Activated naive CD4-positive, alpha-beta T cell treated with anti-CD3 and anti-CD28 coated beads, Interleukin-2, amount 50 U/mL, for 72 hours (primary cell): Measurements from ENCODE around the gene LIX1L. TPM values are rescaled to one million over a fixed set of nuclear protein-coding genes. Genes with fewer than 3 reads are reported as not detected.

Experiments
- ATAC-seq, 2 donors: fragments of 150-1000 bp; cut with Tn5 transposase; 2 replicates each; pipeline ENCODE4 v1.10.0; 2021; ENCODE audit warnings: mild to moderate bottlenecking in 2 of 2, moderate library complexity in 2 of 2
- DNase-seq, 2 donors: peaks; one replicate each; pipeline ENCODE4 v3.0.0; 2021 to 2022; ENCODE audit warnings: low spot score in 2 of 2
- H3K27ac Mint-ChIP-seq, 2 donors: one replicate each; pipeline ENCODE4 v1.8.0; 2022; ENCODE audit warnings: mild to moderate bottlenecking in 2 of 2, mixed read lengths in 2 of 2
- H3K36me3 Mint-ChIP-seq, 2 donors: one replicate each; pipeline ENCODE4 v1.8.0; 2022; ENCODE audit warnings: mixed read lengths in 2 of 2
- H3K9me3 Mint-ChIP-seq, 2 donors: one replicate each; pipeline ENCODE4 v1.8.0; 2022; ENCODE audit warnings: mixed read lengths in 2 of 2
- total RNA-seq, 2 donors: library from RNA; stranded (reverse); gene quantifications; one replicate each; pipeline ENCODE4 v1.2.3, GENCODE V29; 2022

LIX1L gene
- total RNA-seq, 2 donors from 2014 or later, result 47.9 to 50.1 TPM

- no peak for ATAC-seq
- no peaks in the 10 kb centered on the region for H3K9me3 Mint-ChIP-seq
- no peak for DNase-seq
- H3K36me3 Mint-ChIP-seq, result no peaks in the 10 kb centered on the region
- no peak overlapping the region for H3K27ac Mint-ChIP-seq
Measured at GRCh38 chr1:145897969-145898368, 59.8 kb downstream of the LIX1L start.

- DNase-seq, result peak in 1 of 2 donors; percentile 20
- ATAC-seq, result no peak
- H3K36me3 Mint-ChIP-seq, result no peaks in the 10 kb centered on the region
- H3K9me3 Mint-ChIP-seq, result no peaks in the 10 kb centered on the region
- H3K27ac Mint-ChIP-seq, result no peak overlapping the region
Measured at GRCh38 chr1:145895471-145895870, 62.3 kb downstream of the LIX1L start.

- Mint-ChIP-seq H3K27ac (no peak overlapping the region), H3K36me3 (no peaks in the 10 kb centered on the region), H3K9me3 (no peaks in the 10 kb centered on the region)
- DNase-seq, result no peak
- ATAC-seq, result no peak
Measured at GRCh38 chr1:145893306-145894055, 64.3 kb downstream of the LIX1L start.

GRCh38 chr1:145892486-145893087 lies 65.2 kb downstream of the LIX1L start:
- ATAC-seq (no peak), DNase-seq (no peak)
- Mint-ChIP-seq H3K27ac (no peak overlapping the region), H3K36me3 (no peaks in the 10 kb centered on the region), H3K9me3 (no peaks in the 10 kb centered on the region)

- ATAC-seq, result peak; percentile 76 to 81
- no peaks in the 10 kb centered on the region for H3K9me3 Mint-ChIP-seq
- DNase-seq, result peak in 1 of 2 donors; percentile 59
- H3K27ac Mint-ChIP-seq, result no peak overlapping the region
- no peaks in the 10 kb centered on the region for H3K36me3 Mint-ChIP-seq
Measured at GRCh38 chr1:145891587-145892485, 66.0 kb downstream of the LIX1L start.

- no peak for DNase-seq
- no peak for ATAC-seq
- H3K36me3 Mint-ChIP-seq, result no peaks in the 10 kb centered on the region
- H3K9me3 Mint-ChIP-seq, result no peaks in the 10 kb centered on the region
- no peak overlapping the region for H3K27ac Mint-ChIP-seq
Measured at GRCh38 chr1:145891143-145891542, 66.7 kb downstream of the LIX1L start.

GRCh38 chr1:145889722-145890121 lies 68.1 kb downstream of the LIX1L start:
- H3K9me3 Mint-ChIP-seq, result no peaks in the 10 kb centered on the region
- no peak for DNase-seq
- no peak for ATAC-seq
- H3K36me3 Mint-ChIP-seq, result no peaks in the 10 kb centered on the region
- no peak overlapping the region for H3K27ac Mint-ChIP-seq

GRCh38 chr1:145887631-145888030 lies 70.2 kb downstream of the LIX1L start:
- DNase-seq, result no peak
- no peak for ATAC-seq
- no peak overlapping the region for H3K27ac Mint-ChIP-seq
- H3K9me3 Mint-ChIP-seq, result no peaks in the 10 kb centered on the region
- no peaks in the 10 kb centered on the region for H3K36me3 Mint-ChIP-seq

GRCh38 chr1:145886816-145887215 lies 71.0 kb downstream of the LIX1L start:
- Mint-ChIP-seq H3K27ac (no peak overlapping the region), H3K9me3 (no peaks in the 10 kb centered on the region), H3K36me3 (no peaks in the 10 kb centered on the region)
- DNase-seq, result no peak
- ATAC-seq, result no peak

- H3K9me3 Mint-ChIP-seq, result no peaks in the 10 kb centered on the region
- H3K36me3 Mint-ChIP-seq, result no peaks in the 10 kb centered on the region
- DNase-seq, result no peak
- no peak overlapping the region for H3K27ac Mint-ChIP-seq
- no peak for ATAC-seq
Measured at GRCh38 chr1:145886390-145886789, 71.4 kb downstream of the LIX1L start.

- Mint-ChIP-seq H3K9me3 (no peaks in the 10 kb centered on the region), H3K36me3 (no peaks in the 10 kb centered on the region), H3K27ac (no peak within 1 kb of the TSS)
- ATAC-seq, result peak; percentile 99
- peak; percentile 78 to 85 for DNase-seq
Measured at GRCh38 chr1:145885738-145886287, 72.0 kb downstream of the LIX1L start, which contains the start of gene ANKRD35. ANKRD35 (minus strand) TSS chr1:145885866; CDS start chr1:145885758, 108 bp downstream.

GRCh38 chr1:145884675-145885074 lies 73.1 kb downstream of the LIX1L start:
- Mint-ChIP-seq H3K27ac (no peak overlapping the region), H3K9me3 (no peaks in the 10 kb centered on the region), H3K36me3 (no peaks in the 10 kb centered on the region)
- ATAC-seq (no peak), DNase-seq (no peak)

Other genes with a start within 250 kb of the LIX1L start
- under 1 TPM in 1 of 2 donors, not detected in 1; 0.64 TPM for gene CD160, start 238.5 kb downstream of the LIX1L start, total RNA-seq
- 10 to 100 TPM; 10.7 to 12.6 TPM for gene RNF115, start 133.9 kb downstream of the LIX1L start, total RNA-seq
- 10 to 100 TPM; 15.1 to 26.2 TPM for gene POLR3C, start 133.8 kb downstream of the LIX1L start, total RNA-seq
- 1 to 10 TPM; 2.6 to 3.9 TPM for gene NUDT17, start 112.4 kb downstream of the LIX1L start, total RNA-seq
- 10 to 100 TPM; 28.6 to 33.5 TPM for gene PIAS3, start 98.9 kb downstream of the LIX1L start, total RNA-seq
- under 1 TPM; 0.50 to 0.53 TPM for gene ANKRD35, start 72.2 kb downstream of the LIX1L start, total RNA-seq
- gene ITGA10, start 48.0 kb downstream of the LIX1L start, total RNA-seq, result 1 to 10 TPM; 1.0 to 1.5 TPM
- 10 to 100 TPM; 17.9 to 36.1 TPM for gene PEX11B, start 39.3 kb downstream of the LIX1L start, total RNA-seq
- gene RBM8A, start 30.5 kb downstream of the LIX1L start, total RNA-seq, result 100 to 1,000 TPM; 254 to 286 TPM
- 1 to 10 TPM; 5.4 to 9.1 TPM for gene ANKRD34A, start 6.6 kb upstream of the LIX1L start, total RNA-seq
- 10 to 100 TPM; 22.0 to 31.9 TPM for gene POLR3GL, start 6.7 kb upstream of the LIX1L start, total RNA-seq
- 100 to 1,000 TPM in 1 of 2 donors, 10 to 100 TPM in 1; 67.9 to 120 TPM for gene TXNIP, start 38.6 kb upstream of the LIX1L start, total RNA-seq
- gene HJV, start 63.7 kb upstream of the LIX1L start, total RNA-seq, result not detected
- gene NBPF10, start 186.8 kb upstream of the LIX1L start, total RNA-seq, result 1 to 10 TPM; 2.1 to 3.1 TPM